Glomerular endothelial cell (primary cell): ENCODE data around the gene SELENOP. TPM values are rescaled to one million over a fixed set of nuclear protein-coding genes. Genes with fewer than 3 reads are reported as not detected.
"Not testable (repeated sequence)": the region's sequence is repeated elsewhere in the genome, so short reads cannot be mapped to it uniquely, and the experiment has no call there.

Source experiments
- DNase-seq: peaks from one replicate; pipeline ENCODE4 v3.0.0-alpha.2; 2011; ENCODE audit warnings: low read depth, low spot score; ENCODE audit errors: extremely low read depth
- total RNA-seq: library from RNA; depleted of rRNA; stranded (reverse); fragments of >200 nt; gene quantifications from 2 replicates; pipeline ENCODE4 v1.2.3, GENCODE V29; 2015

Gene SELENOP, protein sequence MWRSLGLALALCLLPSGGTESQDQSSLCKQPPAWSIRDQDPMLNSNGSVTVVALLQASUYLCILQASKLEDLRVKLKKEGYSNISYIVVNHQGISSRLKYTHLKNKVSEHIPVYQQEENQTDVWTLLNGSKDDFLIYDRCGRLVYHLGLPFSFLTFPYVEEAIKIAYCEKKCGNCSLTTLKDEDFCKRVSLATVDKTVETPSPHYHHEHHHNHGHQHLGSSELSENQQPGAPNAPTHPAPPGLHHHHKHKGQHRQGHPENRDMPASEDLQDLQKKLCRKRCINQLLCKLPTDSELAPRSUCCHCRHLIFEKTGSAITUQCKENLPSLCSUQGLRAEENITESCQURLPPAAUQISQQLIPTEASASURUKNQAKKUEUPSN
- 36.2 and 37.3 TPM in 2 replicates for total RNA-seq

- DNase-seq: no peak
These were observed at the start of gene SELENOP for GRCh38 chr5:42811591-42812446. TSS of gene SELENOP (minus strand) at chr5:42811892. CDS start at chr5:42808353, 3,539 bp downstream.

GRCh38 chr5:42858687-42859086, 47.0 kb upstream of the SELENOP start:
- no peak for DNase-seq

GRCh38 chr5:42858031-42858643, 46.4 kb upstream of the SELENOP start:
- no peak for DNase-seq

DNA sequence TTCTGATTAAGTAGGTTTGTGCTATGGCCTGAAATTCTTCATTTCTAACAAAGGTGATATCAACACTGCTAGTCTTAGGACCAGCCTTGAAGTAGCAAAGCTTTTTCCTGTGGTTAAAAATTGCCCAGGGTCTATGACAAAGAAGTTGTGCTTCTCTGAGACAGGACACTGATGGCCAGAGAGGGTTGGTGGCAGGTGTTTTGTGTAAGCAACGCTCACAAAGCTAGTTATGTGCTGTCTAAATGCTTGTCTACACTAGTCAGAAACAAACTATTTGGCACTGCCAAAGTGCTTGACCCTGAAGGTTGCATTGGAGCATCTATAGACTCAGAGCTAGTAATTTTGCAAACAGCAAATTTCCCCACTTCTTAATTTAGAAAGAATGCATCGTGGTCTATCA, 44.1 kb upstream of the SELENOP start:
- no peak for DNase-seq

- no peak for DNase-seq
These were observed 43.7 kb upstream of the SELENOP start for GRCh38 chr5:42855386-42855785.

DNA sequence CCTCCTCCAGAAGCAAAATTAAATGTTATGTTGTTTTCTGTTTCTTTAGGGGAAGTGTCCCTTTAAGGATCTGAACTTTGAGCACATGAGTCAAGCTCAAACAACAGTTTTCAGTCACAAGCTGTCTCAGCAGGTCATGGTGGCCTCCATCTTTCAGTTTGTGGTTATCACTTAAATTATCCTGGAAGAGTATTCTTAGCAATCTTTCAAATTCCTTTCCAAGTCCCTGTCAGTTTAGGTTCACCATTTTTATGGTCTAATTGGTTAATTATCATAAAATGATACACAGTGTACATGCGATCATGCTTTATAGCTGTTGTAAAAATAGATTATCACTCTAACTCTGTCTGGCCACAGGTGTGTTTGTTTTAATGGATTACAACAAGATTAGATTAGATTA, 43.1 kb upstream of the SELENOP start:
- DNase-seq: no peak

- no peak for DNase-seq
These were observed 41.1 kb upstream of the SELENOP start for GRCh38 chr5:42852826-42853225.

GRCh38 chr5:42851481-42851880, 39.8 kb upstream of the SELENOP start:
- no peak for DNase-seq

- no peak for DNase-seq
These were observed 36.9 kb upstream of the SELENOP start for GRCh38 chr5:42848545-42848944.

DNA sequence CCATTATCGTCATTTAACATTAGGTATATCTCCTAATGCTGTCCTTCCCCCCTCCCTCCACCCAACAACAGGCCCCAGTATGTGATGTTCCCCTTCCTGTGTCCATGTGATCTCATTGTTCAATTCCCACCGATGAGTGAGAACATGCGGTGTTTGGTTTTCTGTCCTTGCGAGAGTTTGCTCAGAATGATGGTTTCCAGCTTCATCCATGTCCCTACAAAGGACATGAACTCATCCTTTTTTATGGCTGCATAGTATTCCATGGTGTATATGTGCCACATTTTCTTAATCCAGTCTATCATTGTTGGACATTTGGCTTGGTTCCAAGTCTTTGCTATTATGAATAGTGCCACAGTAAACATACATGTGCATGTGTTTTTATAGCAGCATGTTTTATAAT, 32.7 kb upstream of the SELENOP start:
- DNase-seq: not testable (repeated sequence)

DNA sequence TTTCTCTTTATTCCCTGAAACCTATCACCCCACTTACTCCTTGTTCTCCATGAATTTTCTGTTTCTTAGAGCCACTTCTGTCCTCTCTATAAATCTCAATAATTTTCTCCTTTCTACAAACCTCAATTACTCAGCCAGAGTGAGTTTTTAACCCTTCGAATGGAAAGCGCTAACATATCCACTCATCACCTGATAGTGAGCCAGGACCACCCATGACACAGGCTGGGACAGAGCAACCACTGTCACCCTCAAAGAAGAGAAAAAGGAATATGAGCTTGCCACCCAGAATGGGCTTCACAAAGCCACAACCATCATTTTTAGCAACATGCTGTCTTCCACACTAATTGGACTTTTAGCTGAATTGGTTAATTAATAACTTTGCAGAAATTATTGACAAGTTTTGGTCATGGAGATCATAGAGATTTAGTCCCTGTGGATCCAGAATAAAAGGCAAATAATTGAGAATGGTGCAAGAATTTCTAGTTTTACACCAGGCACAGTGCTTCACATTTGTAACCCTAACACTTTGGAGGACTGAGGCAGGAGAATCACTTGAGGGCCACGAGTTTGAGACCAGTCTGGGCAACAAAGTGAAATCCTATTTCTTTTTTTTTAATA, 32.1 kb upstream of the SELENOP start:
- DNase-seq: no peak

DNA sequence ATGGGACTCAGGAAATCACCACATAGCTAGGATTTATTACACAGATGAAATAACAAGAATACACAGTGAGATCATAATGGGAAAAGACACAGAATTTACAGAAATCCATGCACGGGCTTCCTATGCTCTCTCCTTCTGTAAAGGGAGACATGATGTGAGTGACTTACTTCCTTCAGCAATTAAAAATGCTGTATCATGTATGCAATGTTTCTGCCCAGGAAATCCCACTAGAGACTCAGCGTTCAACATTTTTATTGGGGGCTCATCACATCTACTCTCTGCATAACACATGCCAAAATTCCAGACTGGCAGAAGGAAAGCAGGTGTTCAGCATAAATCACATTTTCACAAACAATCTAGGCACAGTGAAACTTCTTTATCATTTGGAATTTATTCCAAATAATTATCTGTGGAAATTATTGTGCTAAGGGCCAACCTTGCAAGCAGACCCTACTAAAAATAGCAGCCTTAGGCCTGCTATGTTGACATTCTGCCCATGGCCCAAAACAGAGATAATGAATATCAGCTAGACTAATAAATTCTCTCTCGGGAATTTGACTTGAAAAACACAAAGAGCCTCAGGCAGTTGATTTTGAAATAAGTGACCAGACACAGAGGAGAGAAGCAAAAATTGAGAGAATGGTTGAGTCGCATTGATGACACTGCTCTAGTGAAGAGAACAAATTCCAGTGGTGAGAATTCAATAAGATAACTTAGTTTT, 31.4 kb upstream of the SELENOP start:
- no peak for DNase-seq

- DNase-seq: no peak
These were observed 29.3 kb upstream of the SELENOP start for GRCh38 chr5:42840842-42841567.

DNA sequence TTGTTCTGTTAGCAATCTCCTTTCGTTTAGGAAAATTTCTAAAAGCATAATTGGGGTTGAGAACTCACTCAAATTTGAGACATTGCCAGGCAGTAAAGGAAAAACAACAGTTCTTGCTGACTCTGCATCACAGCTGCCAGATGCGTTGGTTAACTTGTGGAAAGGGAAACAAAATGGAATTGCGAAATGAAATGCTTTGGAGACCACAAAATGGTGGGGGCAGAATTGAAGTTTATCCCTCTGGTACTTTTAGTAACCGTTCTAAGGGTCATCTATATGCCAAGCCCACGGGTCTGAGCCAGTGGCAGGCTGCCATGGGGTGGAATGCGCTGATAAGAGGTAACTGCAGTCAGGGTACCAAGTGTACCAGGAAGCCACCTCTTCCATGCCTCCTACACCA, 28.6 kb upstream of the SELENOP start:
- no peak for DNase-seq

DNA sequence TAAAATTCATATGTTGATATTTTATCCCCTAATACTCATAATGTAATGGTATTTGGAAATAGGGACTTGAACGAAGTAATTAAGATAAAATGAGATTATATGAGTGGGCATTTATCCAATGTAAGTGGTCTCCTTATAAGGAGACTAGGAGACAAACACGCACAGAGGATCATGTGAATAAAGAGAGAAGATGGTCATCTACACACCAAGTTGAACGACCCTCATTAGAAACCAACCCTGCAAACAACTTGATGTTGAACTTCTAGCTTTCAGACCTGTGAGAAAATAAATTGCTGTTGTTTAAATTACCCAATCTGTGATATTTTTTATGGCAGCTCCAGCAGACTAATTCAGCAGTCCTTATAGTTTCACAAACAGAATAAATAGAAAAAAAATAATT, 27.5 kb upstream of the SELENOP start:
- DNase-seq: no peak

- no peak for DNase-seq
These were observed 25.9 kb upstream of the SELENOP start for GRCh38 chr5:42837601-42838000.

- DNase-seq: no peak
These were observed 24.5 kb upstream of the SELENOP start for GRCh38 chr5:42836070-42836769.

GRCh38 chr5:42832060-42832459, 20.4 kb upstream of the SELENOP start:
- no peak for DNase-seq

DNA sequence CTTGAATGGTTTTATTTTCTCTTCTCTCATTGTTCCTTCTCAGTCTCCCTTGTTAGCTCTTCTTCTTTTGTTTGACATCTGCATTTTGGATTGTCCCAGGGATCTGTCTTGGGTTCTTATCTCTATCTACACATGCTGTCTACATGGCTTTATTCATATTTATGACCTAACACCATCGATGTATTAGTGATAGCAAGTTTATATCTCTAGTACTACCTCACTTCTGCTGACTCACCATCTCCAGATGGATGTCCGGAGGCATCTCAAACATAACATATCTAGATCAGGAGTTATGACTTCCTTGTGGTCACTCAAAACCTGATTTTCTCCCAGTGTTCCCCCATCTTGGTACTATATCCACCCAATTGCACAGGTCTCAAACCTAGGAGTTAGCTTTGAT, 19.2 kb upstream of the SELENOP start:
- DNase-seq: no peak
